T-helper 1 cell treated with Interleukin-12 subunit alpha and Interleukin-12 subunit beta and Interleukin-4 antibody, amounts not matched to agents 30 μg/mL and 1 μg/mL, for 36 hours (primary cell): ENCODE data around the gene BCL2L12.
"Not testable (repeated sequence)": the region's sequence is repeated elsewhere in the genome, so short reads cannot be mapped to it uniquely, and the experiment has no call there.

Experiments used
- H3K27ac Mint-ChIP-seq: one replicate; pipeline ENCODE4 v1.8.0; 2021; ENCODE audit warnings: mild to moderate bottlenecking, mixed read lengths
- H3K27me3 Mint-ChIP-seq: one replicate; pipeline ENCODE4 v1.8.0; 2021; ENCODE audit warnings: low read depth, mixed read lengths
- H3K36me3 Mint-ChIP-seq: one replicate; pipeline ENCODE4 v1.8.0; 2021; ENCODE audit warnings: low read depth, mixed read lengths
- H3K4me1 Mint-ChIP-seq: one replicate; pipeline ENCODE4 v1.8.0; 2021; ENCODE audit warnings: low read depth, mixed read lengths
- H3K4me3 Mint-ChIP-seq: one replicate; pipeline ENCODE4 v1.8.0; 2021; ENCODE audit warnings: mild to moderate bottlenecking, moderate library complexity, mixed read lengths
- H3K9me3 Mint-ChIP-seq: one replicate; pipeline ENCODE4 v1.8.0; 2021; ENCODE audit warnings: mixed read lengths

The BCL2L12 gene, protein sequence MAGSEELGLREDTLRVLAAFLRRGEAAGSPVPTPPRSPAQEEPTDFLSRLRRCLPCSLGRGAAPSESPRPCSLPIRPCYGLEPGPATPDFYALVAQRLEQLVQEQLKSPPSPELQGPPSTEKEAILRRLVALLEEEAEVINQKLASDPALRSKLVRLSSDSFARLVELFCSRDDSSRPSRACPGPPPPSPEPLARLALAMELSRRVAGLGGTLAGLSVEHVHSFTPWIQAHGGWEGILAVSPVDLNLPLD

DNA sequence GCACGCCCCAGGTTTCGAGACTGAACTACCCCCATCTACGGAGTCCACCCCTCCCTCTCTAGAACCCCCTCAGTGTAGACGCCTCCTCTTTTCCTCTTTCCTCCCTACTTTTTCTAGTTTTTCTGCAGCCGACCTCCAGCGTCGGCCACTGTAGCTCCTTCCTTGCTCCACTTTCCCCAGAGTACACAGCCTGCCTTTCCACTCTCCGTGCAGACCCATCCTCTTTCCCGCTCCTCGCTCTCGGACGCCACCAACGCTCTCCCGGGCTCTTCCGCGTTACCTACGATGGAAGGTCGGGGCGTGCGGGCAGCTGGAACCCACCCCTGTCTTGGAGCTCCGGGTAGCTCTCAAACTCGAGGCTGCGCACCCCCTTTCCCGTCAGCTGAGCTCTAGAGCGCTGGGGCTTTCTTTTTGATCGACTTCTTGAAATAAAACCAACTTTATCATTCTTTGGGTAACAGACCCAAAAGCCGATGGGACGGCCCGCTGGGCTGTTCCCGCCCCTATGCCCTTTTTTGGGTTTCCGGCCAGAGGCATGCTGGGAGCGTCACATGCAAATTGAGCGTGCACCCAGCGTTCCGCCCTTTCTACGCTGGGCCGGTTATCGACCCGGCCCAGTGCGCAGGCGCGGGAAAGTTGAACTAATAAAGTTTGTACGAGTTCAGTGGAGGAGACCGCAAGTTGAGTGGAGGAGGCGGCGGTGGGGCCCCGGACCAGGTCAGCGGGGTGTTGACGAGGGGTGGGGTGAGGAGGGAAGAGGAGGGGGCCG, at the start of gene BCL2L12, which contains the start of gene IRF3:
TSS of gene BCL2L12 (plus strand) at position 583 of the 769 bp plus-strand sequence. CDS start 760 bp downstream, outside the sequence.
TSS of gene IRF3 (minus strand) at position 507 of the 769 bp plus-strand sequence. CDS start 1,019 bp downstream, outside the sequence.
- H3K36me3 Mint-ChIP-seq, result peaks cover 17% of the 10 kb centered on the region
- H3K4me1 Mint-ChIP-seq, result peaks cover 41% of the 10 kb centered on the region
- peak within 1 kb of the TSS; percentile 97 for H3K4me3 Mint-ChIP-seq
- no peaks in the 10 kb centered on the region for H3K27me3 Mint-ChIP-seq
- H3K27ac Mint-ChIP-seq, result peak within 1 kb of the TSS; percentile 92
- no peaks in the 10 kb centered on the region for H3K9me3 Mint-ChIP-seq

DNA sequence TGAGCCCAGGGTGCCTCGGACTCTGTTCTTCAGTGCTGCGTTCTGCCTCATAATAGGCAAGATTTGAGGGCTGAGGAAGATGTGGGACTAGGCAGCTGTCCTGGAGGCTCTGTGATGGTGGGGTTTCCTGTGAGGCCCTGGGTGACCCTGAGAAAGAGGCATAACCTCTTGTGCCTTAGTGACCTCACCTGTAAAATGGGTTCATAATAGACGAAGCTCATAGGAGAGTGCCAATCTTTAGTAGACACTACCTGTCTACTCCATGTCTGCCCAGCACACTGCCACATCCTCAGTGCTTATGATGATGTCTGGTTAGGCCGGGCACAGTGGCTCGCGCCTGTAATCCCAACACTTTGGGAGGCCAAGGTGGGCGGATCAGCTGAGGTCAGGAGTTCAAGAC, 49.2 kb upstream of the BCL2L12 start:
- H3K27me3 Mint-ChIP-seq, result no peaks in the 10 kb centered on the region
- H3K27ac Mint-ChIP-seq, result no peak overlapping the region
- no peaks in the 10 kb centered on the region for H3K9me3 Mint-ChIP-seq
- H3K4me3 Mint-ChIP-seq, result no peak overlapping the region
- H3K4me1 Mint-ChIP-seq, result peaks cover 9% of the 10 kb centered on the region
- H3K36me3 Mint-ChIP-seq, result peaks cover 40% of the 10 kb centered on the region

DNA sequence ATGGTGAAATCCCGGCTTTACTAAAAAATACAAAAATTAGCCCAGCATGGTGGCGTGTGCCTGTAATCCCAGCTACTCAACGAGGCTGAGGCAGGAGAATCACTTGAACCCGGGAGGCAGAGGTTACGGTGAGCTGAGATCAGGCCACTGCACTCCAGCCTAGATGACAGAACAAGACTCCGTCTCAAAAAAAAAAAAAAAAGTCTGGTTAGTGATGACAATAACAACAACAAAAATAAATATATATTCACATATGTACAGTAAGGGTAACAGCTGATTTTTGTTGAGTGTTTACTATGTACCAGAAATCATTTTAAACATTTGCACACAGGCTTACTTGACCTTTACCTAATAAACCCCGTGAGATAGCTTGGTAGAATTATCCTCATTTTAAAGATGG, 48.8 kb upstream of the BCL2L12 start:
- no peak overlapping the region for H3K27ac Mint-ChIP-seq
- H3K4me1 Mint-ChIP-seq, result peaks cover 9% of the 10 kb centered on the region
- H3K9me3 Mint-ChIP-seq, result no peaks in the 10 kb centered on the region
- no peak overlapping the region for H3K4me3 Mint-ChIP-seq
- peaks cover 41% of the 10 kb centered on the region for H3K36me3 Mint-ChIP-seq
- H3K27me3 Mint-ChIP-seq, result no peaks in the 10 kb centered on the region

DNA sequence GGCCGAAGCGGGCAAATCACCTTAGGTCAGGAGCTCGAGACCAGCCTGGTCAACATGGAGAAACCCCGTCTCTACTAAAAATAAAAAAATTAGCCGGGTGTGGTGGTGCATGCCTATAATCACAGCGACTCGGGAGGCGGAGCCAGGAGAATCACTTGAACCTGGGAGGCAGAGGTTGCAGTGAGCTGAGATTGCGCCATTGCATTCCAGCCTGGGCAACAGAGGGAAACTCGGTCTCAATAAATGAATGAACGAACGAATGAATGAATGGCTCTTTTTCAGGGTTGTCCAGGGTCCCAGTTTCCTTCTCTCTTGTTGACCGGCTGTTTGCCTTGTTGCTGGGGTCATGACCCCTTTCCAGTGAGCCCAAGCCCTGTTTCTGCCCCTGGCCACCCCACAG, 47.9 kb upstream of the BCL2L12 start:
- H3K4me1 Mint-ChIP-seq, H3K27ac Mint-ChIP-seq, H3K9me3 Mint-ChIP-seq, H3K4me3 Mint-ChIP-seq, H3K27me3 Mint-ChIP-seq: not testable (repeated sequence)
- H3K36me3 Mint-ChIP-seq, result peaks cover 41% of the 10 kb centered on the region

DNA sequence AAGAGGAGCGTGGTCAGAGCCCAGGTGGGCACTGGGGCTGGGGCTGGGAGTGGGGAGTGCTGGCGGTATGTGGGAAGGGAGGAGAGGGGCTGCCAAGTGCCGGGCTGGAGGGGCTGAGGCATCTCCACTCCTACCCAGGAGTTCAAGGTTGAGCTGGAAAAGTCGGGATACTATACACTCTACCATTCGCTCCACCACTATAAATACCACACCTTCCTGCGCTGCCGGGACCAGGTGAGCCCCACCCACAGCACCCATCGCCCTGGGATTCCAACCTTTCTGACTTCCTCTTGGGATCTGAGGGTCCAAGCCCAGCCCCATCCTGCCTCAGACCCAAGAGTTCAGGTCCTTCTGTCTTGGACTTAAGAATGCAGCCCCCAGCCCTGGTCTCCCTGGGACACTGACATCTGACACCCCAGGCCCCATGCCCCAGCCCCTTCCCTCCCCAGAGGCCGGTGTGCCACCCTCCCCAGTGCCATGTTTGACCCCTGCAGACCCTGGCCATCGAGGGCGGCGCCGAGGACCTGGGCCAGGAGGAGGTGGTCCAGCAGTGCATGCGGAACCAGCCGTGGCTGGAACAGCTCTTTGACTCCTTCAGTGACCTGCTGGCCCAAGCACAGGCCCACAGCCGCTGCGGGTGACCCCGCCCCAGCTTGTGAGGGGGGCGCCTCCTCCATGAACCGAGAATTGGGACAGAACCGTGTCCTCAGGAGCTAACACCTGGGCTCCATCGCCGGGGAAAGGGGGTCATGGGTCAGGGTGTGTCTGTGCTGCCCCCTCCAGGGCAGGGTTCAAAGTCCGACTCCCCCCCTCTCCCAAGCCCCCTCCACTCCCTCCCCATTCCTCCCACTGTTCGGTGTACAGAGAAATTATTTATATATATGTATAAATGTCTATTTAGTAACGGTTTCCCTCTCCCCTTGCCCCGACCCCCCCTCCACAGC, 40.5 kb upstream of the BCL2L12 start:
- no peak overlapping the region for H3K4me3 Mint-ChIP-seq
- H3K4me1 Mint-ChIP-seq, result no peaks in the 10 kb centered on the region
- no peaks in the 10 kb centered on the region for H3K9me3 Mint-ChIP-seq
- H3K27ac Mint-ChIP-seq, result no peak overlapping the region
- H3K27me3 Mint-ChIP-seq, result no peaks in the 10 kb centered on the region
- H3K36me3 Mint-ChIP-seq, result peaks cover 22% of the 10 kb centered on the region

DNA sequence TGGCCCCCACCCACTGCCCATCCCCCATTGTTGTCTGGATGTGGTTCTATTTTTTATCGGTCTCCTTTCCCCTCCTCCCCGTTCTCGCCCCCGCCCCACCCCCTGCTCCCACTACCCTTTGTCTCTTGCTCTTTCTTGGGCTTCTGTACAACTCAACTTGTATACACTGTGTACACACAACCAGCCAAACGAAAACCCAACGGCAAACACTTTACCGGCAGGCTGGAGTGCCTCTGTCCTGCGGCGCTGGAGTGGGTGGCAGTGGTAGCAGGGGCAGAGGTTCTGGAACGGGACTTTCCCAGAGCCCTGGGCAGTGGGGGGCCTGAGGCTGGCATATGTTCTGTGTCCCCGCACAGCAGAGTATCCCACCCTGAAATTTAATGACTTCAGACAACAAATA, 39.5 kb upstream of the BCL2L12 start:
- Mint-ChIP-seq H3K4me3 (no peak overlapping the region), H3K4me1 (no peaks in the 10 kb centered on the region), H3K27me3 (no peaks in the 10 kb centered on the region), H3K27ac (no peak overlapping the region), H3K36me3 (peaks cover 22% of the 10 kb centered on the region), H3K9me3 (no peaks in the 10 kb centered on the region)

DNA sequence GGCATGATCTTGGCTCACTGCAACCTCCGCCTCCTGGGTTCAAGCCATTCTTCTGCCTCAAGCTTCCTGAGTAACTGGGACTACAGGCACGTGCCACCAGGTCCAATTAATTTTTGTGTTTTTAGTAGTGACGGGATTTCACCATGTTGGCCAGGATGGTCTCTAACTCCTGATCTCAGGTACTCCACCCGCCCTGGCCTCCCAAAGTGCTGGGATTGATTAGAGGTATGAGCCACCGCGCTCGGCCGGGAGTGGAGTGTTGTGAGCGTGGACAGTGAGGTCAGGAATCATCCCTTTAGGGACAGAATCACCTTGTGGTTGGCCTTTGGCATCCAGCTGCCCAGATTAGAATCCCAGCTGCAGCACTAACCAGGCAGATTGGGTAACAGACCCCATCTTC, 36.1 kb upstream of the BCL2L12 start:
- no peak overlapping the region for H3K4me3 Mint-ChIP-seq
- H3K4me1 Mint-ChIP-seq, result no peaks in the 10 kb centered on the region
- H3K9me3 Mint-ChIP-seq, result no peaks in the 10 kb centered on the region
- H3K36me3 Mint-ChIP-seq, result peaks cover 6% of the 10 kb centered on the region
- H3K27me3 Mint-ChIP-seq, result no peaks in the 10 kb centered on the region
- no peak overlapping the region for H3K27ac Mint-ChIP-seq

DNA sequence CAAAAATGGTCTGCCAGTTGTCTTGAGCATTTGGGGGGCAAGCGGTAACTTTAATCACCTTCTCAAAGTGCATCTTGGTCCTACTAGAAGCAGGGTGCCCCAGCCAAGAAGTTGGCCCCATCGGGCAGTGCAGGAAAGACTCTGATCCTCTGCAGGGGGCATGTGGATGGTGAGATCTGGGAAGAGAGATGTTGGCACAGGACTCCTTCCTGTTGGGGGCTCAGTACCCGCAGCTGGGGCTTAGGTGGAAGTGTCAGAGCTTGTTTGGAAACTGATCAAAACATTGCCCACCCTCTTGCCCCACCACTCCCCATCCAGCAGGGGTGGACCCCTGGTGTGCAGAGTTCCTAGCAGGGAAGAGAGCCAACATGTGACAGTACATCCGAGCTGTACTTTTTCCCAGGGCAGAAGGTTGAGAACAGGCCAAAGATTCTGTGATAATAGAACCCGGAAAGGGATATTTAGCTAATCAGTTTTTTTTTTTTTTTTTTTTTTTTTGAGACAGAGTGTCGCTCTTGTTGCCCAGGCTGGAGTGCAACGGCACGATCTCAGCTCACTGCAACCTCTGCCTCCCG, 34.6 kb upstream of the BCL2L12 start:
- no peak overlapping the region for H3K4me3 Mint-ChIP-seq
- peaks cover 8% of the 10 kb centered on the region for H3K36me3 Mint-ChIP-seq
- H3K27ac Mint-ChIP-seq, result no peak overlapping the region

DNA sequence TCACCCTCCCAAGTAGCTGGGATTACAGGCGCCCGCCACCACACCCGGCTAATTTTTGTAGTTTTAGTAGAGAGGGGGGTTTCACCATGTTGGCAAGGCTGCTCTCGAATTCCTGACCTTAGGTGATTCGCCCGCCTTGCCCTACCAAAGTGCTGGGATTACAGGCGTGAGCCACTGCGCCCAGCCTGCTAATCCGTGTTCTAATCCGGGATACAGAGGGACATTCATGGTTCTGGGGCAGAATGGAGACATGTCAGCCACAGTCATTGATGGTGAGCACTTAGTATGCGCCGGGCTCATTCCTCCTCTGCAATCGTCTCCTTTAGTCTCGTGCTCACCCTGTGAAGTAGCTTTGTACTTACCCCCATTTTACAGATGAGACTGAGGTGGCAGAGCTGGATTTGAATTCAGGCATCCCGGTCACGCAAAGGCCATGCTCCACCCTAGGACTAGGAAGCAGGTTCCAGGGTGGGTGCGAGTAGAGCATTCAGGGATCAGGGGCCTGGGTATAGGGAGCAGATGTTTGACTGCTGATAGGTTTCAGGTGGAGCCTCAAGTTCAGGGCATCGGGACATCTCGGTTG, 34.0 kb upstream of the BCL2L12 start:
- Mint-ChIP-seq H3K27ac (no peak overlapping the region), H3K4me1 (peaks cover 3% of the 10 kb centered on the region), H3K4me3 (no peak overlapping the region), H3K36me3 (peaks cover 8% of the 10 kb centered on the region), H3K27me3 (no peaks in the 10 kb centered on the region), H3K9me3 (no peaks in the 10 kb centered on the region)

More for the DNA sequence above, 34.6 kb upstream of the BCL2L12 start:
- Mint-ChIP-seq H3K4me1 (peaks cover 3% of the 10 kb centered on the region), H3K27me3 (no peaks in the 10 kb centered on the region), H3K9me3 (no peaks in the 10 kb centered on the region)

DNA sequence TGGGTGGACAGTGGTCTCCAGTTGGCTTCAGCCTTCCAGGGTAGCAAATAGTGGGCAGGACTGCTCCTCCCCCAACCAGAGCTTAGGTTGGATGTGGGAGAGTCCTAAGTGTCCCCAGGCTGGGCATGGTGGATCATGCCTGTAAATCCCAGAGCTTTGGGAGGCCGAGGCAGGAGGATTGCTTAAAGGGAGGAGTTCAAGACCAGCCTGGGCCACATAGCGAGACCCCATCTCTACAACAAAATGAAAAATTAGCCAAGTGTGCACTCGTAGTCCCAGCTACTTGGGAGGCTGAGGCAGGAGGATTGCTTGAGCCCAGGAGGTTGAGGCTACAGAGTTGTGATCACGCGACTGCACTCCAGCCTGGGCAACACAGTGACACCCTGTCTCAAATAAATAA, 33.2 kb upstream of the BCL2L12 start:
- Mint-ChIP-seq H3K4me1 (peaks cover 3% of the 10 kb centered on the region), H3K9me3 (no peaks in the 10 kb centered on the region), H3K4me3 (no peak overlapping the region), H3K27me3 (no peaks in the 10 kb centered on the region), H3K27ac (no peak overlapping the region), H3K36me3 (peaks cover 7% of the 10 kb centered on the region)

DNA sequence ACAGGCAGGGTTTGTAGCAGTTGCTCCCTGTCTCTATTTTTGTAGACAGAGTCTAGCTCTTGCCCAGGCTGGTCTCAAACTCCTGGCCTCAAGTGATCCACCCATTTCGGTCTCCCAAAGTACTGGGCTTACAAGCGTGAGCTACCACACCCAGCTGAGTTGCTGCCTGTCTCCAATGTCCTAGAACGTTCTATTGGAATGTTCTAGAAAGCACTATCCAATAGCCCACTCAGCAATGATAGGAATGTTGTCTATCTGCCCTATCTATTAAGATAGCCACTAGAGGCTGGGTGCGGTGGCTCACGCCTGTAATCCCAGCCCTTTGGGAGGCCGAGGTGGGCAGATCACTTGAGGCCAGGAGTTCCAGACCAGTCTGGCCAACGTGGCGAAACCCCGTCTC, 32.5 kb upstream of the BCL2L12 start:
- H3K9me3 Mint-ChIP-seq, H3K4me3 Mint-ChIP-seq, H3K36me3 Mint-ChIP-seq, H3K4me1 Mint-ChIP-seq, H3K27ac Mint-ChIP-seq, H3K27me3 Mint-ChIP-seq: not testable (repeated sequence)

DNA sequence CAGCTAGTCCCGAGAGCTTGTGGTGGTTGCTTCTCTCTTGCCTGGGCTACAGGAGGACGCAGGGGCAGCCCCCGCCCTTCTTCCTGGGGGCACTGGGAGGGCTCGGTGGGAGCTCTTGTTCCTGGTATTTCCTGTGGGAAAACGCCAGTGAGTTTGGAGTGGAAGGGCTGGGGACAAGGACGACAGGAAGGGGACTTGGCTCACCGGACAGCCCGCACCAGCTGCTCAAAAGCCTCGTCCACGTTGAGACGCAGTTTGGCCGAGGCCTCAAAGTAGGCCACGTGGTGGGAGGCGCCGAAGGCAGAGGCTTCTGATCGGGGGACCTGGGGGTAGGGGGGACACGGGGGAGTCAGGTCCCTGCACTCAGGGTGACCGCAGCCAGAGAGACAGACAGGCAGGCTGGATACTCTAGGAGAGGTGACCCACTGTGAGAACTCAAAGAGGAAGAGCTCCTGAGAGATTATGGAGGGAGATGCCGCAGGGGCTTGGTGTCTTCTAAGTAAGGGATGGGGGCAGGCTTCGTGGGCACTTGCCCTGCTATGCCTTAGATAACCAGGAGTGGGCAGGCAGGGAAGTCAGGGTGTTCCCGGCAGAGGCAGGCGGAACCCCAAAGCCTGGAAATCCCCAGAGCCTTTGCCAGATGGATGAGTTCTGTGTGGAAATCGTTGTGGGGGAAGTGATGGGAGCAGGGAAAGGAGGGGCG, 30.1 kb upstream of the BCL2L12 start:
- peaks cover 2% of the 10 kb centered on the region for H3K36me3 Mint-ChIP-seq
- H3K27me3 Mint-ChIP-seq, result no peaks in the 10 kb centered on the region
- peaks cover 20% of the 10 kb centered on the region for H3K4me1 Mint-ChIP-seq
- H3K27ac Mint-ChIP-seq, result no peak overlapping the region
- H3K9me3 Mint-ChIP-seq, result no peaks in the 10 kb centered on the region
- H3K4me3 Mint-ChIP-seq, result no peak overlapping the region

DNA sequence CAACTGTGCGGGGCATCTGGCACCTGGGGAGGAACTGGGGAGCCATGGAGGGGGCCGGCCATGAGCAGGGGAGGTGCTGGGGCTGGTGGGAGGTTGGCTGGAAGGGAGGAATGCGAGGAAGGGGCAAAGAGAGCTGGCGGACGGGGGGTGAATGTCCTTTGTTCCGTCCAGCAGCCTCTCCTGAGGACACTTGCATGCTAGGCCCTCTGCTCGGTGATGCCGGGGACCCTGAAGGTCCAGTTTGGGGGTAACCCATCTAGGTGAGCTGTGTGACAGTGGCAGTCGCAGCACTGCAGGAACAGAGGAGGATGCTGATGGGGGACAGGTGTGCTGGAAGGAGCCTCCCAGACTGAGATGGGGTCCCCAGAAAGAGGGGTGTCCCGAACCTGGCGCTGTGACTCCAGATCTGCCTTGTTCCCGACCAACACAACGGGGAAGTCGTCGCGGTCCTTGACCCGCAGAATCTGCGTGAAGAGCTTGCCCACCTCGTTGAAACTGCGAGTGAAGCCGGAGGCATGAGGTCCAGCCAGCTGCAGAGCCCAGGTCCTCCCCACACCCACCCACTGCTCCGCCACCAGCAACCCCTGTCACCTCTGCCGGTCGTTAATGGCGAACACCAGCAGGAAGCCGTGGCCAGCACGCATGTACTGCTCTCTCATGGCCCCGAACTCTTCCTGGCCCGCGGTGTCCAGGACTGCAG, 29.4 kb upstream of the BCL2L12 start:
- Mint-ChIP-seq H3K4me1 (peaks cover 24% of the 10 kb centered on the region), H3K9me3 (no peaks in the 10 kb centered on the region), H3K27me3 (no peaks in the 10 kb centered on the region), H3K36me3 (peaks cover 2% of the 10 kb centered on the region), H3K4me3 (no peak overlapping the region), H3K27ac (no peak overlapping the region)
